PC-9 (cell line): ENCODE measurements around the gene FHL3. TPM values are rescaled to one million over a fixed set of nuclear protein-coding genes. Genes with fewer than 3 reads are reported as not detected.

Experiments
- Bru-seq: library from RNA; stranded (reverse); fragments of 400-500 nt; gene quantifications from one replicate; lab custom pipeline; 2021; lab: Mats Ljungman, UMichigan
- BruChase-seq, 2 experiments: library from RNA; stranded (reverse); fragments of 400-500 nt; gene quantifications; one replicate each; lab custom pipeline; 2021; lab: Mats Ljungman, UMichigan
- BruUV-seq: library from RNA; stranded (reverse); fragments of 400-500 nt; replicated peaks from 2 replicates; lab custom pipeline; 2021; lab: Mats Ljungman, UMichigan
- CTCF ChIA-PET: fragments of 300-600 bp; sonication (Branson Sonifier 250); formaldehyde crosslinking; loops from one replicate; lab custom pipeline; 2022; ENCODE audit warnings: antibody characterized with exemption; lab: Charles Lee
- POLR2A ChIA-PET: fragments of 300-600 bp; sonication (Branson Sonifier 250); formaldehyde crosslinking; loops from one replicate; lab custom pipeline; 2022; ENCODE audit warnings: antibody characterized with exemption; ENCODE audit not compliant: unreplicated experiment; lab: Charles Lee
- DNase-seq, 2 experiments: peaks; one replicate each; pipeline versions ENCODE4 v3.0.0 to v3.0.0-alpha.2; 2015 to 2022; ENCODE audit warnings: mixed read lengths in 1 of 2
- H2AFZ ChIP-seq: fragments of 200-600 bp; sonication (generic); 2 replicates; pipeline ENCODE4 v1.8.1; 2017; ENCODE audit warnings: antibody characterized with exemption
- H3F3A ChIP-seq: fragments of 200-600 bp; sonication (generic); 2 replicates; pipeline ENCODE4 v1.8.1; 2017; ENCODE audit warnings: antibody characterized with exemption, mild to moderate bottlenecking, low read depth; ENCODE audit not compliant: insufficient read depth
- H3K27ac ChIP-seq: fragments of 200-600 bp; sonication (generic); 2 replicates; pipeline ENCODE4 v1.6.1; 2016; ENCODE audit warnings: mixed run types
- H3K27me3 ChIP-seq: fragments of 200-600 bp; sonication (generic); 2 replicates; pipeline ENCODE4 v1.6.1; 2016; ENCODE audit warnings: low read depth, mixed run types; ENCODE audit not compliant: insufficient read depth
- H3K36me3 ChIP-seq: fragments of 200-600 bp; sonication (generic); 2 replicates; pipeline ENCODE4 v1.6.1; 2016; ENCODE audit warnings: low read depth, mixed run types
- H3K4me1 ChIP-seq: fragments of 200-600 bp; sonication (generic); replicated peaks from 2 replicates; pipeline ENCODE4 v1.6.1; 2016; ENCODE audit warnings: mixed run types; ENCODE audit not compliant: insufficient read depth
- H3K4me2 ChIP-seq: fragments of 200-600 bp; sonication (generic); 2 replicates; pipeline ENCODE4 v1.6.1; 2017; ENCODE audit warnings: mixed run types
- H3K4me3 ChIP-seq: fragments of 200-600 bp; sonication (generic); 2 replicates; pipeline ENCODE4 v1.6.1; 2016; ENCODE audit warnings: mixed run types
- H3K79me2 ChIP-seq: fragments of 200-600 bp; sonication (generic); 2 replicates; pipeline ENCODE4 v1.6.1; 2017; ENCODE audit warnings: low read depth, mixed run types
- H3K9me2 ChIP-seq: fragments of 200-600 bp; sonication (generic); 2 replicates; pipeline ENCODE4 v1.8.1; 2017; ENCODE audit warnings: mild to moderate bottlenecking; ENCODE audit not compliant: insufficient read depth
- H3K9me3 ChIP-seq: fragments of 200-600 bp; sonication (generic); 2 replicates; pipeline ENCODE4 v1.8.1; 2016; ENCODE audit warnings: low read depth; ENCODE audit not compliant: insufficient read depth
- H4K20me1 ChIP-seq: fragments of 200-600 bp; sonication (generic); 2 replicates; pipeline ENCODE4 v1.8.1; 2017; ENCODE audit not compliant: insufficient read depth
- EZH2 ChIP-seq: fragments of 200-600 bp; sonication (generic); IDR thresholded peaks from 2 replicates; pipeline ENCODE4 v1.8.0; 2017; ENCODE audit warnings: antibody characterized with exemption, low read depth
- intact Hi-C: fragments of 100-400 bp; cut with micrococcal nuclease; formaldehyde crosslinking; loops from one replicate; pipeline ENCODE4 v1.10.0; 2022; ENCODE audit not compliant: unreplicated experiment
- long read RNA-seq: library from polyadenylated mRNA; stranded (forward); transcript quantifications from one replicate; pipeline ENCODE4 v2.0.0, GENCODE V29; 2022
- total RNA-seq: library from RNA; stranded (reverse); gene quantifications from 2 replicates; pipeline ENCODE4 v1.2.3, GENCODE V29; 2021
- TF ChIP-seq, protein P1 (sequence below): fragments of 200-600 bp; sonication (generic); conservative IDR thresholded peaks from 2 replicates; pipeline ENCODE4 v1.6.1; 2017; ENCODE audit warnings: mixed run types, antibody characterized with exemption, mild to moderate bottlenecking, moderate library complexity

Gene FHL3, protein sequence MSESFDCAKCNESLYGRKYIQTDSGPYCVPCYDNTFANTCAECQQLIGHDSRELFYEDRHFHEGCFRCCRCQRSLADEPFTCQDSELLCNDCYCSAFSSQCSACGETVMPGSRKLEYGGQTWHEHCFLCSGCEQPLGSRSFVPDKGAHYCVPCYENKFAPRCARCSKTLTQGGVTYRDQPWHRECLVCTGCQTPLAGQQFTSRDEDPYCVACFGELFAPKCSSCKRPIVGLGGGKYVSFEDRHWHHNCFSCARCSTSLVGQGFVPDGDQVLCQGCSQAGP
- 26.2 and 29.8 TPM in 2 replicates for total RNA-seq
- percentile 66 among the genes with signal in this experiment for Bru-seq, nascent RNA
- BruChase-seq, experiment 1, labeled RNA remaining after a 2-hour chase: percentile 64 among the genes with signal in this experiment
- BruChase-seq, experiment 2, labeled RNA remaining after a 6-hour chase: percentile 79 among the genes with signal in this experiment
- long read RNA-seq, transcript FHL3-205 (5 exons, 1,468 nt): minor isoform, 5 of 35 reads
- long read RNA-seq, transcript FHL3-203 (6 exons, 1,091 nt): minor isoform, 5 of 35 reads
- long read RNA-seq, transcript FHL3-201 (6 exons, 1,647 nt): major isoform, 21 of 35 reads
- long read RNA-seq, partial matches to known transcripts: 1 of 35 reads
- long read RNA-seq, other reads (novel, unspliced or antisense): 2 of 35 reads

DNA sequence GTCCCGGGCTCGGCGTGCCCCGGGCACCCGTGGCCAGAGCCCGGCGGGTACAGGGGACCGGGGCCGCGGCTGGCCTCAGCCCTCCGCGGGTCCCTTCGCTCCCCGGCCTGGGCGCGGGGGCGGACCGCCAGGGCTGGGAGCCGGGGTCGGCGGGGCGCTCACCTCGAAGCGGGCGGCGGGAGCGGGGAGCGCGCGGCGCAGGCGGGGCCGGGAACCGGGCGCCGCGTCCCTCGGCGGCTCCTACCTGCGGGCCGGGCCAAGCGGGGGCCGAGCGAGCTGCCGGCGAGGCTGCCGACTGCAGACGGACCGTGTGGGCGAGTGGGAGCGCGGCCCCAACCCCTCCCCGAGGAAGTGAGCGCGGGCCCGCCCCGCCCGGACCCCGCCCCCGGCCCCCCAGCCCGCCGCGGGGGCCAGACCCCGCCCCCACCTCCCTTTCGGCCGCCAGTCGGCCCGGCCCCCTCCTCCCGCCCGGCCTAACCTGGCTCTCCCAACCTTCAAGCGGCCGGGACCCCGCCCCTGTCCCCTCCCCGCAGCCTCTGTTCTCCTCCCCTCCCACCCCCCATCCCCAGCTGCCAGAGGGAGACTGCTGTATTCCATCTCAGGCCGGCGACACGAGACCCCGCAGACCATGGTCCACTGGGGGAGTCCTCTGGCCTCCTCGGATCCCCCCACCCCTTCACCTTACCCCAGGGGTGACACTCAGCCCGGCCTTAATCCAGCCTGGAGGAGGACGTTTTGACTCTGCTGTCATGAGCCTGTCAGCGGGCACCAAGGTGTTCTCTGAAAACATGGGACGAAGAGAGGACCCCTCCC is at the start of gene FHL3:
Gene FHL3, minus strand, starts transcription at position 320 of the 813 bp plus-strand sequence. CDS start 6,102 bp downstream, outside the sequence.
- no peaks in the 10 kb centered on the region for H3K27me3 ChIP-seq
- TF ChIP-seq, protein P1, sequence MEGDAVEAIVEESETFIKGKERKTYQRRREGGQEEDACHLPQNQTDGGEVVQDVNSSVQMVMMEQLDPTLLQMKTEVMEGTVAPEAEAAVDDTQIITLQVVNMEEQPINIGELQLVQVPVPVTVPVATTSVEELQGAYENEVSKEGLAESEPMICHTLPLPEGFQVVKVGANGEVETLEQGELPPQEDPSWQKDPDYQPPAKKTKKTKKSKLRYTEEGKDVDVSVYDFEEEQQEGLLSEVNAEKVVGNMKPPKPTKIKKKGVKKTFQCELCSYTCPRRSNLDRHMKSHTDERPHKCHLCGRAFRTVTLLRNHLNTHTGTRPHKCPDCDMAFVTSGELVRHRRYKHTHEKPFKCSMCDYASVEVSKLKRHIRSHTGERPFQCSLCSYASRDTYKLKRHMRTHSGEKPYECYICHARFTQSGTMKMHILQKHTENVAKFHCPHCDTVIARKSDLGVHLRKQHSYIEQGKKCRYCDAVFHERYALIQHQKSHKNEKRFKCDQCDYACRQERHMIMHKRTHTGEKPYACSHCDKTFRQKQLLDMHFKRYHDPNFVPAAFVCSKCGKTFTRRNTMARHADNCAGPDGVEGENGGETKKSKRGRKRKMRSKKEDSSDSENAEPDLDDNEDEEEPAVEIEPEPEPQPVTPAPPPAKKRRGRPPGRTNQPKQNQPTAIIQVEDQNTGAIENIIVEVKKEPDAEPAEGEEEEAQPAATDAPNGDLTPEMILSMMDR: no peak
- TF ChIP-seq EZH2: no peak
- H3K4me1 ChIP-seq: peaks cover 24% of the 10 kb centered on the region
- no peaks in the 10 kb centered on the region for H4K20me1 ChIP-seq
- H3K79me2 ChIP-seq: peaks cover 19% of the 10 kb centered on the region
- H2AFZ ChIP-seq: peak within 1 kb of the TSS; percentile 77
- H3K4me3 ChIP-seq: peak within 1 kb of the TSS; percentile 68
- no peaks in the 10 kb centered on the region for H3K36me3 ChIP-seq
- H3K9me3 ChIP-seq: no peaks in the 10 kb centered on the region
- CTCF ChIA-PET: interaction anchor here (0.8 kb wide), 1 partner anchor 490 kb away, joined by 3 read pairs; no protein-coding TSS in a partner anchor
- POLR2A ChIA-PET: no interaction called here
- peak within 1 kb of the TSS; percentile 94 for H3K4me2 ChIP-seq
- peak in 1 of 2 experiments; percentile 76 for DNase-seq
- no peak within 1 kb of the TSS for H3K27ac ChIP-seq
- H3F3A ChIP-seq: peaks cover 9% of the 10 kb centered on the region; the same call in 1 of the 2 replicates
- intact Hi-C loops: no loop called here
- H3K9me2 ChIP-seq: no peaks in the 10 kb centered on the region
- no TSS peak for BruUV-seq

DNA sequence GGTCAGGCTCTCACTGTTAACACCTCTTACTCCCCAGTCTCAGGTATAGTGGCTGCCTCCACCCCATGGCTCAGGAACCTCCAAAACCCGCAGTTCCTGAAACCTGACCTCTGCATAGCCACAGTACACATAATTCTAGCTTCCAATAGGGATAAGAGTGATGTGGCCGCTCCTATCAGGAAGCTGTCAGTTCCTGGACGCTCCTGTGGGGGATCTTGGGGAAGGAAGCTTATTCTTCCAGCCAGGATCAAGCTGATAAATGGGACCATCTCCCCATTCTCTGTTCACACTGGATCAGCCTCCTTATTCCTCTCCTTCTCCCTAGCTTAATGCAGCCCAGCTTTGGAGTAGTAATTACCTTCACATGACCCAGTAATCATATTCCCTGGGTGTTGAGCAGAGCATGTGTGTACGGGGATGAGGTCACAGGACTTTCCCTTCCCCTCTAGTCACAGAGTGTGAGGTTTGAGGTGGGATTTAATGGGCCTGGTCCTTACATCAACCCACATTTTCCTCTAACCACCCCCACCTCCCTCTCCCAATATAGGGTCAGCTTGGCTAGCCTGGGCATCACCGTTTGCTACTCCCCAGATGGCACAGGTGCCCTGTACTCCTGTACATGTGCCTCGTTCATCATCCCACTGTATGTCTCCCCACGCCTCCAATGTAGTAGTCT is 48.2 kb upstream of the FHL3 start:
- Histone ChIP-seq H3K79me2 (no peaks in the 10 kb centered on the region), H3K4me3 (no peak overlapping the region), H3K27me3 (no peaks in the 10 kb centered on the region), H4K20me1 (no peaks in the 10 kb centered on the region), H3K27ac (no peak overlapping the region), H3K9me2 (no peaks in the 10 kb centered on the region), H3K9me3 (no peaks in the 10 kb centered on the region), H3F3A (no peaks in the 10 kb centered on the region), H3K36me3 (no peaks in the 10 kb centered on the region), H2AFZ (no peak overlapping the region), H3K4me2 (peak overlapping the region; percentile 33; the same call in 1 of the 2 replicates), H3K4me1 (no peaks in the 10 kb centered on the region)
- intact Hi-C loops: no loop called here
- DNase-seq: no peak
- CTCF ChIA-PET: no interaction called here
- no TSS peak for BruUV-seq
- POLR2A ChIA-PET: interaction anchor here (0.6 kb wide), 1 partner anchor 20 kb away, joined by 3 read pairs; no protein-coding TSS in a partner anchor
- TF ChIP-seq EZH2: no peak
- TF ChIP-seq, protein P1: no peak
